ENCODE results near the gene SBSN.

The SBSN gene

DNA sequence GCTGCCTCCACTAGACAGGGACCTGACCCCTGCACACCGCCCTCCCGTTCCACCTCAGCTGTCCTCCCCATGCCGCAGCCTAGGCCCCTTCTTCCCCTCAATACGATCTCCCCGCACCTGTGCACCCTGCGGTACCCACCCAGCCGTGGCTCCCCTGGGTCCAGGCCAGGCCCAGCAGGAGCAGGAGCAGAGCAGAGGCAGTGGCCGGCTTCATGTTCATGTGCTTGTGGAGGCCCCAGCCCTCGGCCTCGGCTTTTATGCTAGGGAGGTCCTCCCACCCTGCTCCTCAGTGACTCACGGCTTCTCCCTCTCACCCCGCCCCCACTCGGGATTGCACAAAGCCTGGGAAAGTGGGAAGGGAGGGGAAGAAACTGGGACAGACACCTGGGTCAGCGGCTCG is 26.4 kb downstream of the SBSN start:
- Histone ChIP-seq H3K4me1 (ENCODE audit: insufficient read depth, low read length) (no peaks in the 10 kb centered on the region), H3K9me3 (ENCODE audit: insufficient read depth, low read length, severe bottlenecking) (no peaks in the 10 kb centered on the region), H3K27me3 (ENCODE audit: insufficient read depth, low read length, poor library complexity) (peaks cover 10% of the 10 kb centered on the region), H3K27ac (ENCODE audit: low read length) (no peak overlapping the region), H4K20me1 (ENCODE audit: insufficient read depth, low read length) (no peaks in the 10 kb centered on the region), H3K36me3 (ENCODE audit: insufficient read depth, low read length) (no peaks in the 10 kb centered on the region), H3K79me2 (ENCODE audit: insufficient read depth, low read length) (no peaks in the 10 kb centered on the region), H3K4me3 (ENCODE audit: low read depth in 1 of 2, low read length in 2 of 2) (no peak overlapping the region), H2AFZ (ENCODE audit: low read depth, low read length) (no peak overlapping the region), H3K4me2 (ENCODE audit: insufficient read depth, low read length) (no peak overlapping the region), H3K9ac (ENCODE audit: low read depth, low read length) (no peak overlapping the region)
- DNase-seq (no peak), ATAC-seq (ENCODE audit: insufficient read depth, low read depth) (no peak)
- TF ChIP-seq, protein P1, sequence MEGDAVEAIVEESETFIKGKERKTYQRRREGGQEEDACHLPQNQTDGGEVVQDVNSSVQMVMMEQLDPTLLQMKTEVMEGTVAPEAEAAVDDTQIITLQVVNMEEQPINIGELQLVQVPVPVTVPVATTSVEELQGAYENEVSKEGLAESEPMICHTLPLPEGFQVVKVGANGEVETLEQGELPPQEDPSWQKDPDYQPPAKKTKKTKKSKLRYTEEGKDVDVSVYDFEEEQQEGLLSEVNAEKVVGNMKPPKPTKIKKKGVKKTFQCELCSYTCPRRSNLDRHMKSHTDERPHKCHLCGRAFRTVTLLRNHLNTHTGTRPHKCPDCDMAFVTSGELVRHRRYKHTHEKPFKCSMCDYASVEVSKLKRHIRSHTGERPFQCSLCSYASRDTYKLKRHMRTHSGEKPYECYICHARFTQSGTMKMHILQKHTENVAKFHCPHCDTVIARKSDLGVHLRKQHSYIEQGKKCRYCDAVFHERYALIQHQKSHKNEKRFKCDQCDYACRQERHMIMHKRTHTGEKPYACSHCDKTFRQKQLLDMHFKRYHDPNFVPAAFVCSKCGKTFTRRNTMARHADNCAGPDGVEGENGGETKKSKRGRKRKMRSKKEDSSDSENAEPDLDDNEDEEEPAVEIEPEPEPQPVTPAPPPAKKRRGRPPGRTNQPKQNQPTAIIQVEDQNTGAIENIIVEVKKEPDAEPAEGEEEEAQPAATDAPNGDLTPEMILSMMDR (IDR thresholded peaks at IDR 0.05; ENCODE audit: borderline replicate concordance, extremely low read depth, low read length, poor library complexity, severe bottlenecking) = no peak
- no peak for TF ChIP-seq EZH2 (IDR thresholded peaks at IDR 0.05; ENCODE audit: borderline replicate concordance, low read depth, low read length, severe bottlenecking)

DNA sequence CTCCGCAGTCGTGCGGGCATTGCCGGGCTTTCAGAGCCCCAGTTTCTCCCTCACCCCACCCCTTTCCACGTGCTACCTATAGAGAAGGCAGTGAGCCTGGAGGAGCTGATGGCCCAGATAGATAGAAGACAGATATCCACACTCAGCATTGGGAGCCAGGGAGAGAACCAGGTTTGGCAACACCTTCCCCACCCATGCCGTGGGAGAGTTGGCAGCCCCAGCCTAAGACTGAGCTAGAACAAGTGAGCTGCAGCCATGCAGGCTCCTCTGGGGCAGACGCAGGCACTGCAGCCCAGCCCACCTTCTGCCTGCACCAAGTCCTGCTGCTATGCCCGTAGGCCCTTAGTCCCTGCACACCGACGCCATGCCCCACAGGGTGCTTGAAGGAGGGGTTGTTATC is 27.5 kb downstream of the SBSN start:
- Histone ChIP-seq H3K4me3 (ENCODE audit: low read depth in 1 of 2, low read length in 2 of 2) (no peak overlapping the region), H3K79me2 (ENCODE audit: insufficient read depth, low read length) (no peaks in the 10 kb centered on the region), H3K27ac (ENCODE audit: low read length) (no peak overlapping the region), H3K4me2 (ENCODE audit: insufficient read depth, low read length) (no peak overlapping the region), H3K9ac (ENCODE audit: low read depth, low read length) (no peak overlapping the region), H4K20me1 (ENCODE audit: insufficient read depth, low read length) (no peaks in the 10 kb centered on the region), H3K27me3 (ENCODE audit: insufficient read depth, low read length, poor library complexity) (peaks cover 3% of the 10 kb centered on the region), H3K9me3 (ENCODE audit: insufficient read depth, low read length, severe bottlenecking) (no peaks in the 10 kb centered on the region), H3K36me3 (ENCODE audit: insufficient read depth, low read length) (no peaks in the 10 kb centered on the region), H3K4me1 (ENCODE audit: insufficient read depth, low read length) (peaks cover under 1% of the 10 kb centered on the region; the same call in 1 of the 2 replicates), H2AFZ (ENCODE audit: low read depth, low read length) (no peak overlapping the region)
- TF ChIP-seq, protein P1 (IDR thresholded peaks at IDR 0.05; ENCODE audit: borderline replicate concordance, extremely low read depth, low read length, poor library complexity, severe bottlenecking) = no peak
- TF ChIP-seq EZH2 (IDR thresholded peaks at IDR 0.05; ENCODE audit: borderline replicate concordance, low read depth, low read length, severe bottlenecking) = no peak
- no peak for DNase-seq
- ATAC-seq (ENCODE audit: insufficient read depth, low read depth) = no peak

DNA sequence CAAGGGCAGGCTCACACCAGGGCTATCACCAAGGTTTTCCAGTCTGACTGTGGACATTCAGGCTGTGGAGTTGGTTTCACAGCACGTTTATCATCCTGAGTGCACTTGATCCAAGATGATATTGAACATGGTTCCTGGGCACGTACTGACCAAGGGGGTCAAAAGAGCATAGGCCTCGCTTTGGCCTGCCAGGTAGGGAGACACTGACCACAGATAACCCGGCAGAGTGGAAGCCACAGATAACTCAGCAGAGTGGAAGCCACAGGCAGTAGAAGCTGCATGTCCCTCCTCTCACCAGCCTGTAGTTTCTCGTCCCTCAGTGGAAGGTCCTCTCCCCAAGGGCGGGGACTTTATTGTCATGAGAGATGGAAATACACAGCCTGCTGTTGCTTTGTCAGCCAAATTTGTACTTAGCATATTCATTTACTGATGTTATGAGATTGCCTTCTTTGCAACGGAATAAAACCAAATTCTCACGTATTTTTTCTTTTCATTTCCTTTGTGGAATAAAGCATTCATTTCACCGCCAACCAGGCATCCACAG is 29.1 kb downstream of the SBSN start:
- ATAC-seq (ENCODE audit: insufficient read depth, low read depth) = no peak
- H3K79me2 ChIP-seq (ENCODE audit: insufficient read depth, low read length) = no peaks in the 10 kb centered on the region
- H3K27ac ChIP-seq (ENCODE audit: low read length) = no peak overlapping the region
- H3K27me3 ChIP-seq (ENCODE audit: insufficient read depth, low read length, poor library complexity) = no peaks in the 10 kb centered on the region
- H3K4me2 ChIP-seq (ENCODE audit: insufficient read depth, low read length) = no peak overlapping the region
- no peak overlapping the region for H3K4me3 ChIP-seq (ENCODE audit: low read depth in 1 of 2, low read length in 2 of 2)
- no peak overlapping the region for H2AFZ ChIP-seq (ENCODE audit: low read depth, low read length)
- TF ChIP-seq, protein P1 (IDR thresholded peaks at IDR 0.05; ENCODE audit: borderline replicate concordance, extremely low read depth, low read length, poor library complexity, severe bottlenecking) = no peak
- TF ChIP-seq EZH2 (IDR thresholded peaks at IDR 0.05; ENCODE audit: borderline replicate concordance, low read depth, low read length, severe bottlenecking) = no peak
- H3K9ac ChIP-seq (ENCODE audit: low read depth, low read length) = no peak overlapping the region
- no peaks in the 10 kb centered on the region for H3K36me3 ChIP-seq (ENCODE audit: insufficient read depth, low read length)
- no peaks in the 10 kb centered on the region for H4K20me1 ChIP-seq (ENCODE audit: insufficient read depth, low read length)
- no peaks in the 10 kb centered on the region for H3K9me3 ChIP-seq (ENCODE audit: insufficient read depth, low read length, severe bottlenecking)
- H3K4me1 ChIP-seq (ENCODE audit: insufficient read depth, low read length) = peaks cover 5% of the 10 kb centered on the region
- no peak for DNase-seq

DNA sequence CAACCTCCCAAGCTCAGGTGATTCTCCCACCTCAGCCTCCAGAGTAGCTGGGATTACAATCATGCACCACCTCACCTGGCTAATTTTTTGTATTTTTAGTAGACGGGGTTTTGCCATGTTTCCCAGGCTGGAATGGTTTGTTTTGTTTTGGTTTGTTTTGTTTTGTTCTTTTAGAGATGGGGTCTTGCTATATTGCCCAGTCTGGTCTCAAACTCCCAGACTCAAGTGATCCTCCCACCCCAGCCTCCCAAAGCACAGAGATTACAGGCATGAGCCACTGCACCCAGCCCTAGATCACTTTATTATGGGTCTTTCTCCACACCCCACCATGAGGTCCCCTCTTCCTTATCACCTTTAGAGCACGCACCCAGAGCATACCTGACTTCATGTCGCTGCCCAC is 29.9 kb downstream of the SBSN start:
- Histone ChIP-seq H3K9ac (ENCODE audit: low read depth, low read length) (no peak overlapping the region), H3K27ac (ENCODE audit: low read length) (no peak overlapping the region), H3K4me1 (ENCODE audit: insufficient read depth, low read length) (peaks cover 5% of the 10 kb centered on the region), H3K4me2 (ENCODE audit: insufficient read depth, low read length) (no peak overlapping the region), H4K20me1 (ENCODE audit: insufficient read depth, low read length) (no peaks in the 10 kb centered on the region), H3K79me2 (ENCODE audit: insufficient read depth, low read length) (no peaks in the 10 kb centered on the region), H3K4me3 (ENCODE audit: low read depth in 1 of 2, low read length in 2 of 2) (no peak overlapping the region), H2AFZ (ENCODE audit: low read depth, low read length) (no peak overlapping the region), H3K27me3 (ENCODE audit: insufficient read depth, low read length, poor library complexity) (no peaks in the 10 kb centered on the region), H3K36me3 (ENCODE audit: insufficient read depth, low read length) (no peaks in the 10 kb centered on the region), H3K9me3 (ENCODE audit: insufficient read depth, low read length, severe bottlenecking) (no peaks in the 10 kb centered on the region)
- TF ChIP-seq, protein P1 (IDR thresholded peaks at IDR 0.05; ENCODE audit: borderline replicate concordance, extremely low read depth, low read length, poor library complexity, severe bottlenecking) = no peak
- no peak for TF ChIP-seq EZH2 (IDR thresholded peaks at IDR 0.05; ENCODE audit: borderline replicate concordance, low read depth, low read length, severe bottlenecking)
- no peak for ATAC-seq (ENCODE audit: insufficient read depth, low read depth)
- no peak for DNase-seq
